ENCODE measurements around the gene NANS. TPM values are rescaled to one million over a fixed set of nuclear protein-coding genes. Genes with fewer than 3 reads are reported as not detected.
"Not testable (repeated sequence)": the region's sequence is repeated elsewhere in the genome, so short reads cannot be mapped to it uniquely, and the experiment has no call there.

NANS gene
- total RNA-seq, 1 experiment from 2014 or later, result 40.4 TPM

DNA sequence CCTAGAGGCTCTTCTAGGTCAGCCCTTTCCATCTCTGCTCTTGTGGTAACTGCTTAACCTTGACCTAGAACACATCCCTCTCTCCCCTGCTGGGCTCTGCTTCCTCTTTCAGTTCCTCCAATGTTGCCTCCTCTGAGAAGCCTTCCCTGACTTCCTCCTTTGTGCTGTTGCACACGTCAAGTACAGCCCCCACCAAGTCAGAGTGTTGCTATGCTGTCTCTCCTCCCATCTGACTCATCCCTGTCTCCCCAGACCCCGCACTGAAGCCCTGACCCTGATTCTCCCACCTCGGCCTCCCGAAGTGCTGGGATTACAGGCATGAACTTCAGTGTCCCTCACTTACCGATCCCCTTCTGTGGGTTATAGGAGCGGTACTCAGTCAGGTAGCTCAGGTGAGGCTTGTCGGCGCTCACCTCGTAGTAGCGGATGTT, 72.9 kb downstream of the NANS start:
- Mint-ChIP-seq H3K27ac (no peak overlapping the region; a peak in 1 of 7 replicates), H3K4me3 (no peak overlapping the region)
- H2BK5ac ChIP-seq (ENCODE audit: insufficient read length, low read length), result no peak overlapping the region

DNA sequence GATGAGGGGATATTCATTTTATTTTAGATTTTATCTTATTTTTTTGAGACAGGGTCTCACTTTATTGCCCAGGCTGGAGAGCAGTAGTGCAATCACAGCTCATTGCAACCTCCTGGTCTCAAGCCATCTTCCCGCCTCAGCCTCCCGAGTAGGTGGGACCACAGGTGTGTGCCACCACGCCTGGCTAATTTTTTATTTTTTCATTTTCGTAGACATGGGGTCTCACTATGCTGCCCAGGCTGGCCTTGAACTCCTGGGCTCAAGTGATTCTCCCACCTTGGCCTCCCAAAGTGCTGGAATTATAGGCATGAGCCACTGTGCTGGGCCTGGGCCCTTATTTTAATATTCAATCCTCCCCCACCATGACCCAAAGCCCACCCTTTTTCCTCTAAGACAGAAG, 73.5 kb downstream of the NANS start:
- not testable (repeated sequence) for H3T11ph ChIP-seq (ENCODE audit: low read length); H3K4me2 ChIP-seq (ENCODE audit: insufficient read depth, insufficient read length, low read length); H3K56ac ChIP-seq (ENCODE audit: insufficient read length, low read depth, low read length); H3K79me1 ChIP-seq (ENCODE audit: insufficient read depth, low read depth, low read length, poor library complexity, severe bottlenecking); H3K4me1 ChIP-seq (ENCODE audit: insufficient read depth, low read length); H3K4me3 Mint-ChIP-seq; H2BK20ac ChIP-seq (ENCODE audit: low read depth, low read length, poor library complexity, severe bottlenecking); H2AK5ac ChIP-seq (ENCODE audit: insufficient read length, low read length); H3K9ac ChIP-seq (ENCODE audit: extremely low read depth, insufficient read length, low read length); H3K14ac ChIP-seq (ENCODE audit: insufficient read depth, low read length); H3K9me3 ChIP-seq (ENCODE audit: control insufficient read depth, low read depth, low read length); H3K27me3 ChIP-seq (ENCODE audit: insufficient read depth, low read length); H2BK15ac ChIP-seq (ENCODE audit: low read depth, low read length); H3K4ac ChIP-seq (ENCODE audit: low read depth, low read length); H2BK5ac ChIP-seq (ENCODE audit: insufficient read length, low read length); H4K8ac ChIP-seq (replicated peaks; ENCODE audit: insufficient read length, low read depth, low read length); H3K23me2 ChIP-seq (ENCODE audit: insufficient read length, low read depth, low read length, poor library complexity, severe bottlenecking); H4K20me1 ChIP-seq (ENCODE audit: control insufficient read depth, insufficient read depth, insufficient read length); H2BK12ac ChIP-seq (ENCODE audit: insufficient read length, low read depth, low read length); H3K27ac ChIP-seq (ENCODE audit: insufficient read length, low read depth, low read length); H3K27ac Mint-ChIP-seq; H3K23ac ChIP-seq (ENCODE audit: insufficient read length, low read depth, low read length); H3K18ac ChIP-seq (ENCODE audit: insufficient read length, low read depth, low read length); DNase-seq; H2BK120ac ChIP-seq (ENCODE audit: low read depth, low read length, poor library complexity, severe bottlenecking); H4K91ac ChIP-seq (ENCODE audit: insufficient read length, low read depth, low read length); H3K79me2 ChIP-seq (ENCODE audit: insufficient read depth, low read length); H4K5ac ChIP-seq (ENCODE audit: insufficient read length, low read depth, low read length); H3K9me3 Mint-ChIP-seq; H3K27me3 Mint-ChIP-seq (ENCODE audit: low read depth); H2AFZ ChIP-seq (ENCODE audit: low read length)
- H3K36me3 Mint-ChIP-seq (ENCODE audit: insufficient read depth in 1 of 3, low read depth in 3 of 3), result peaks cover 19 to 25% (median 19%) of the 10 kb centered on the region in 3 experiments; a peak in 6 of 7 replicates
- H3K4me1 Mint-ChIP-seq, result peaks cover 12 to 19% of the 10 kb centered on the region in 2 experiments
- WGBS (ENCODE audit: extremely low coverage, insufficient read length, low lambda C conversion rate), result no CpG with 5 or more reads among the region's 4 CpGs

More for the DNA sequence above, 72.9 kb downstream of the NANS start:
- Histone ChIP-seq H2BK12ac (ENCODE audit: insufficient read length, low read depth, low read length) (no peak overlapping the region), H3K4me2 (ENCODE audit: insufficient read depth, insufficient read length, low read length) (no peak overlapping the region), H3K79me2 (ENCODE audit: insufficient read depth, low read length) (no peaks in the 10 kb centered on the region), H3K79me1 (ENCODE audit: insufficient read depth, low read depth, low read length, poor library complexity, severe bottlenecking) (no peaks in the 10 kb centered on the region), H4K8ac (replicated peaks; ENCODE audit: insufficient read length, low read depth, low read length) (no peak overlapping the region), H3K23ac (ENCODE audit: insufficient read length, low read depth, low read length) (no peak overlapping the region), H3K27me3 (ENCODE audit: insufficient read depth, low read length) (no peaks in the 10 kb centered on the region), H3K4ac (ENCODE audit: low read depth, low read length) (no peak overlapping the region), H2BK15ac (ENCODE audit: low read depth, low read length) (no peak overlapping the region), H4K5ac (ENCODE audit: insufficient read length, low read depth, low read length) (no peak overlapping the region), H3K9ac (ENCODE audit: extremely low read depth, insufficient read length, low read length) (no peak overlapping the region), H2AFZ (ENCODE audit: low read length) (no peak overlapping the region), H3K56ac (ENCODE audit: insufficient read length, low read depth, low read length) (no peak overlapping the region), H3T11ph (ENCODE audit: low read length) (no peak overlapping the region), H3K18ac (ENCODE audit: insufficient read length, low read depth, low read length) (no peak overlapping the region), H2BK20ac (ENCODE audit: low read depth, low read length, poor library complexity, severe bottlenecking) (no peak overlapping the region), H3K14ac (ENCODE audit: insufficient read depth, low read length) (no peak overlapping the region), H3K4me1 (ENCODE audit: insufficient read depth, low read length) (no peaks in the 10 kb centered on the region), H3K27ac (ENCODE audit: insufficient read length, low read depth, low read length) (no peak overlapping the region), H3K9me3 (ENCODE audit: control insufficient read depth, low read depth, low read length) (no peaks in the 10 kb centered on the region), H4K20me1 (ENCODE audit: control insufficient read depth, insufficient read depth, insufficient read length) (no peaks in the 10 kb centered on the region), H4K91ac (ENCODE audit: insufficient read length, low read depth, low read length) (no peak overlapping the region), H2AK5ac (ENCODE audit: insufficient read length, low read length) (no peak overlapping the region), H2BK120ac (ENCODE audit: low read depth, low read length, poor library complexity, severe bottlenecking) (no peak overlapping the region), H3K23me2 (ENCODE audit: insufficient read length, low read depth, low read length, poor library complexity, severe bottlenecking) (no peaks in the 10 kb centered on the region)
- H3K27me3 Mint-ChIP-seq (ENCODE audit: low read depth), result no peaks in the 10 kb centered on the region; the same call in 1 of the 2 replicates
- no CpG with 5 or more reads among the region's 10 CpGs for WGBS (ENCODE audit: extremely low coverage, insufficient read length, low lambda C conversion rate)
- H3K36me3 Mint-ChIP-seq (ENCODE audit: insufficient read depth in 1 of 3, low read depth in 3 of 3), result peaks cover 21 to 28% (median 23%) of the 10 kb centered on the region in 3 experiments; a peak in 6 of 7 replicates
- H3K4me1 Mint-ChIP-seq, result peaks cover 12 to 19% of the 10 kb centered on the region in 2 experiments
- no peaks in the 10 kb centered on the region for H3K9me3 Mint-ChIP-seq
- TF ChIP-seq, protein P1, sequence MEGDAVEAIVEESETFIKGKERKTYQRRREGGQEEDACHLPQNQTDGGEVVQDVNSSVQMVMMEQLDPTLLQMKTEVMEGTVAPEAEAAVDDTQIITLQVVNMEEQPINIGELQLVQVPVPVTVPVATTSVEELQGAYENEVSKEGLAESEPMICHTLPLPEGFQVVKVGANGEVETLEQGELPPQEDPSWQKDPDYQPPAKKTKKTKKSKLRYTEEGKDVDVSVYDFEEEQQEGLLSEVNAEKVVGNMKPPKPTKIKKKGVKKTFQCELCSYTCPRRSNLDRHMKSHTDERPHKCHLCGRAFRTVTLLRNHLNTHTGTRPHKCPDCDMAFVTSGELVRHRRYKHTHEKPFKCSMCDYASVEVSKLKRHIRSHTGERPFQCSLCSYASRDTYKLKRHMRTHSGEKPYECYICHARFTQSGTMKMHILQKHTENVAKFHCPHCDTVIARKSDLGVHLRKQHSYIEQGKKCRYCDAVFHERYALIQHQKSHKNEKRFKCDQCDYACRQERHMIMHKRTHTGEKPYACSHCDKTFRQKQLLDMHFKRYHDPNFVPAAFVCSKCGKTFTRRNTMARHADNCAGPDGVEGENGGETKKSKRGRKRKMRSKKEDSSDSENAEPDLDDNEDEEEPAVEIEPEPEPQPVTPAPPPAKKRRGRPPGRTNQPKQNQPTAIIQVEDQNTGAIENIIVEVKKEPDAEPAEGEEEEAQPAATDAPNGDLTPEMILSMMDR (conservative IDR thresholded peaks at IDR 0.05), result no peak
- DNase-seq, result no peak
